GM21515 (cell line): Measurements from ENCODE around the gene ZCCHC2.

ENCODE experiments used
- ATAC-seq: cut with Tn5 transposase; IDR thresholded peaks from one replicate; pipeline ENCODE4 v1.9.1; 2021; ENCODE audit not compliant: unreplicated experiment

Gene ZCCHC2

GRCh38 chr18:62606106-62606505, 83.3 kb downstream of the ZCCHC2 start:
- no peak for ATAC-seq

- ATAC-seq = no peak
Measured at GRCh38 chr18:62607302-62607701, 84.5 kb downstream of the ZCCHC2 start.

DNA sequence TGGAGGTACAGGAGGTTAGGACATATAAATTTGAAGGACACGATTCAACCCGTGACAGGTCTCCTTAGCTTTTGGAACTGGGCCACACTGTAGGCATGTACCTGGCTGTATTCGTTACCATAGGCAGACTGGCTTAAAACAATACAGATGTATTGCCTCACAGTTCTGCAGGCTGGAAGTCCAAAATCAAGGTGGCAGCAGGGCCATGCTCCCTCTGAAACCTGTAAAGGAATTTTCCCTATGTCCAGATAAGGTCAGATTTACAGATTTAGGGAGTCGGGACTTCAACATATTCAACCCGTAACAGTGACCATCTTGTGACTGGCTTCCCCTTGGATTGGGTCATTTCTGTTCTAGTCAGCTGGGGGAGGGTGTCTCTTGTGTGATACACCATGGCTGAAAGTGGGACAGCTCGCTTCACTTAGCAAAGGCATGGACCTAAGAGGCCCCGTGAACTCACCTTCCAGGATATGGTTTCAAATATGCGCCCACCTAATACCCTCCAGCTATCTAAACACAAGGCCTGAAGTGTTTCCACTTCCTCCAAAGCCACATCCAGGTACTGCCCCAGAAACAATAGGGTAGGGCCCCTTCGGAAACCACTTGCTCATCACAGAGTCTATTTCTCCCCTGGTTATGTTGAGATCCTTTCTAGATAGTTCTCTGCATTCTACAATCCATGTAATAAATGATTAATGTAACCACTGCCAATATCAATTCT, 85.0 kb downstream of the ZCCHC2 start:
- no peak for ATAC-seq

DNA sequence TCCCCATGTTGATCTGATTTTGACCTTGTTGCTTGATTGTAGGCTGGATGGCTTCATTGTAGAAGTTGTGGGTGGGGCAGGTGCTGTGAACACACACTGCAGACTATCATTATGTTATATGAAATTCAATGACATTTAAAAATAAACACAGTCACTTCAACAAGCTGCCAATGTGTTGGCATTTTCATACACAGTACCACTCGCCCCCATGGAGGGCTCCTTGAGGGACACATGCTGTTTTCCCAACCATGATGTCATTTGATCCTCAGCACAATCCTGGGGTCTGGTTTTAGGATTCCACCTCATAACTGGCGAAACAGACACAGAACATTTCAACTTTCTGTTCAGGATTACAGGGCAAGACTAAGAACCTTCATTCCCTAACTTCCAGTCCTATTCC, 86.9 kb downstream of the ZCCHC2 start:
- no peak for ATAC-seq

DNA sequence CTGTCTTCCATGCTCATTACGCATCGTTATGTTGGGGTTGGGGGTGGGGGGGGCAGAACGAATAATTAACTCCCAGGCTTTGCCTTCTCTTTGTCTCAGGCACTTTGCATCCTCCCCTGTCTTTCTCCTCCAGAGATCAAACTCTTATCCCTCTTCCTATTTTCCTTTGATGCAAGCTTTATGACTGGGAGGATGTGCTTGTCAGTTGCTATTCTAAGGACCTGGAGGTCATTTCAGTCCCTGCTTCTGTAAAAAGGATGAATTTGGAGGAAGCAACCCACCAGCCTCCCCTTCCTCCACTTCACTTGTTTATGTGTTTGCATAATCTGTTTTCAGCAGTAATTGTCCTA, 87.5 kb downstream of the ZCCHC2 start:
- no peak for ATAC-seq

GRCh38 chr18:62610701-62611411, 88.0 kb downstream of the ZCCHC2 start:
- ATAC-seq = no peak

DNA sequence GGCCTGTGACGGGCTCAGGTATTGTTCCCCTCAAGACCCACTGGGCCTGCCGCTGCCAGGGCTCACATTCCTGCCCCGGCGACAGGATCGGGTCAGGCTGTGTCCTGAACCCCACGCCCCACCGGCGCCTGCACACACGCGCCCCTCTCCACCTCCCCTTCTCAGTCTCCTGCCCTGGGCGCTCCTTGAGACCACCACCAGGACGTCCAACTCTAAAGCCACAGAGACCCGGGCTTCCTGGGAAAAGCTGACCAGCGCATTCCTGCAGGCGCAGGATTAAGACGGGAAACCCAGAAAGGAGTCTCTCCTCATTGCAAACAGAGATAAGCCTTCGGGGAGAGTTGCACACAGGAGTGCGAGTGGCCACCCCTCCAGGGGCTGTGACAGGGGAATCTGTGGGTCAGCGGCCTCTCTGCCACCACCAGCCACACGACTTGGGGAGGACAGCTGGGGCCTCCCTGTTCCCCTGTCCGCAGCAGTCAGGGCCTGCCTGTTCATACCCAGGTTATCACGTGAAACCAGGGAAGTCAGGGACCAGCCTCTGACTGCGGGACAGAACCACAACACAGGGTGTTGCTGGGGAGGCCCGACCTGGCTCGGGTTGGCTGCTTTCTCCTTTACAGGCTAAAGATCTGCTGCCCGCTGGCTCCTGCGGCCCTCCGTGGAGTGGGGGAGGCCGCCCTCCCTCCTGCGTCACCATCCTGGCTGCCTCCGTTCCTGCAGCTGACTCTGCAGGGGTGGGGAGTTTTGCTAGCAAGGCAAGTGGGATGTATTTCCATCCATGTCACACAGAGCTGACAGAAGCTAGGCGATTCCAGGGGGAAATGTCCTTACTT, 88.8 kb downstream of the ZCCHC2 start:
- ATAC-seq = no peak

DNA sequence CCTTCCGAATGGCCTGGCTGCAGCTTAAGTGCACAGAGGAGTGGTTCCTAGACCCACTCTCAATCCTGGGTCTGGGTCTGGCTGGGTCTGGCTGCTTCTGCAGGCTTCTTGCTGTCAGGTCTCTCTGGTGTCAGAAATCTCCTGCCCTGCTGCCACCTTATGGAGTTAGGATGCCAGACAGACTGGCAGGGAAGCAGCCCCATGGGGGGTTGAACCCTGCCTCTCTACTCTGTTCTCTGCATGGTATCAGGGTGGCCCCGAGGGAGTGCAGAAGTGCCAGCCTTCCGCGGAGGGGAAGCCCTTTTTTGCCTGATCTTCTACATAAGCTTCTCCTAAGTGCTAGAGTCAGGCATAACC, 89.4 kb downstream of the ZCCHC2 start:
- no peak for ATAC-seq

DNA sequence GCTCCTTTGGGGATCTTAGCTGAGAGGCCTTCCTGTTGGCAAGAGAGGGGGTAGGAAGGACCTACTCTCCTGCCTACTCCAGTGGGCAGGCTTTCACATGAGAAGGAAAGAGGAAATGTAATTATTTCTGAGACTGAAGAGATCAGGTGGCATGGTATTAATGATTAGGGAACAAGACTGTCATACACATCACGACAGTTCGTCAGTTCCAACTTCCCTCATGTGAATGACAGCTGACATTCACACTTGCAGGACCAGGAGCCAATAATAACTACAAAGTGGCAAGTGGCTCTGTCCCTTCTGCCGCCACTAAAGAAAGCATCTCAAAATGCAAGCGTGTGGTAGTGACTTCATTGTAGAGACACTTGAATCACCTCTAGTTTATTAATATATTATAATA, 90.0 kb downstream of the ZCCHC2 start:
- ATAC-seq = no peak

GRCh38 chr18:62614494-62614893, 91.7 kb downstream of the ZCCHC2 start:
- no peak for ATAC-seq

DNA sequence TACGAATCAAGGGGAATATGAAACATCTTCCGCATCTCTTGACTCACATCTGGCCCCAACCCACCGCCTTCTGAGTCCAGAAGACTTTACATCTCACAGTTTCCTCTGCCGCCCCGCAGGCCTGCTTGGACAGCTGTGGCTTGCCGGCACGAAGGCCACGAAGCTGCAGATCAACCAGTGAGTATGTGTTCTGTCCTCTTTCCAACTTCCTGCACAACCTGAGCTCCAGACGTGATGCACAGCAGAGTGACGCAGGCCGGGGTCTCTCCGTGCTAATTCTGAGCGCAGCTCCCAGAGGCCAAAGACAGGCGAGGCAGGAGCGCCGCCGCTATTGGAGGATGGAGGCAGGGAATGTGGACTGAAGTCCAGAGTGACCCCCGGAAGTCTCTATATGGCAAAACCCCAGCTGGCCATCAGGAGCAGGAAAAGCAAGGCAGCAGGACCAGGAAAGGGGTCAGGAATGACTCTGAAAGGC, 93.5 kb downstream of the ZCCHC2 start:
- ATAC-seq = no peak

DNA sequence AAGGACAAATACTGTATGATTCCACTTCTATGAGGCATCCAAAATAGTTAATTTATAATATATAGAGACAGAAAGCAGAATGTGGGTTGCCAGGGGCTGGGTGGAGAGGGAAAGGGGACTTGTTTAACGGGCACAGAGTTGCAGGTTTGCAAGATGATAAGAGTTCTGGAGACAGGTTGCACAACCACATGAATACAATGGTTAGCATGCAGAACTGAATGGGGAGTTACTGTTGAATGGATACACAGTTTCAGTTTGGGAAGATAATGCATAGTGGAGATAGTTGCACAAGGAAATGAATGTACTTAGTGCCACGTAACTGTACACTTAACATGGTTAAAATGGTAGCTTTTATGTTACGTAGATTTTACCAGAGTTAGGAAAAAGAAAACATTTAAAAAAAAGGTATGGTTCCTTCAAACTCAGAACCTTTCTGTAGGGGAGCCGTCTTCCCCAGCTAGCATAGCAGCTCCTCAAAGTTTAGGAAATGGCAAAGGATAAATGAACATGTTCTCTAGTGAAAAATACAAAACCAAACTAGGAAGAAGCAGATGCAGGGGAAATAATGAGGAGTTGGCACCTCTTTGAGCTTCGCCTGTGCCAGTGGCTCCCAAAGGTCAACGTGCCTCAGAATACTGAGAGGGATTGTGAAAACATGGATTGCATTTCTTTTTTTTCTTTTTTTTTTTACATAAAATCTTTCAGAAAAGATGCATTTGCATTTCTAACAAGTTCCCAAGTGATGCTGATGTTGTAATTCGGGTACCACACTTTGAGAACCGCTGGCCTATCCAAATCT, 95.2 kb downstream of the ZCCHC2 start:
- no peak for ATAC-seq

GRCh38 chr18:62618735-62619134, 95.9 kb downstream of the ZCCHC2 start:
- ATAC-seq = no peak

- ATAC-seq = no peak
Measured at GRCh38 chr18:62621546-62621945, 98.7 kb downstream of the ZCCHC2 start.

- ATAC-seq = no peak
Measured at GRCh38 chr18:62625019-62625418, 102.2 kb downstream of the ZCCHC2 start.
